Suprapubic skin (tissue), 4 donors: ENCODE results near the gene TMEM72. TPM values are rescaled to one million over a fixed set of nuclear protein-coding genes. Genes with fewer than 3 reads are reported as not detected.

Experiments
- DNase-seq, 2 donors: peaks; one replicate each; pipeline ENCODE4 v3.0.0-alpha.2; 2019; ENCODE audit warnings: low spot score in 2 of 2
- H3K27ac ChIP-seq: fragments of 200-600 bp; sonication (generic); one replicate; pipeline ENCODE4 v1.5.1; 2019
- H3K27me3 ChIP-seq: fragments of 200-600 bp; sonication (generic); one replicate; pipeline ENCODE4 v1.5.1; 2019
- H3K36me3 ChIP-seq: fragments of 200-600 bp; sonication (generic); one replicate; pipeline ENCODE4 v1.5.1; 2019
- H3K4me1 ChIP-seq: fragments of 200-600 bp; sonication (generic); one replicate; pipeline ENCODE4 v1.5.1; 2019
- H3K4me3 ChIP-seq: fragments of 200-600 bp; sonication (generic); one replicate; pipeline ENCODE4 v1.5.1; 2019; ENCODE audit warnings: mild to moderate bottlenecking
- H3K9me3 ChIP-seq: fragments of 200-600 bp; sonication (generic); one replicate; pipeline ENCODE4 v1.5.1; 2019
- CTCF ChIP-seq, 2 donors: fragments of 200-600 bp in 1 of 2; fragments of 450-650 bp in 1 of 2; sonication (generic) in 1 of 2; IDR thresholded peaks; one replicate each; pipeline ENCODE4 v1.5.1; 2016 to 2019; ENCODE audit warnings: antibody characterized with exemption in 2 of 2, mild to moderate bottlenecking in 1 of 2, moderate library complexity in 1 of 2
- EP300 ChIP-seq: sonication (generic); formaldehyde crosslinking; IDR thresholded peaks from one replicate; pipeline ENCODE4 v1.6.1; 2017; ENCODE audit warnings: antibody characterized with exemption
- POLR2A ChIP-seq, 2 donors: fragments of 450-650 bp; IDR thresholded peaks; one replicate each; pipeline ENCODE4 v1.6.1; 2017; ENCODE audit warnings: antibody characterized with exemption in 2 of 2, mild to moderate bottlenecking in 2 of 2, moderate library complexity in 2 of 2
- POLR2AphosphoS5 ChIP-seq, 3 donors: sonication (generic); formaldehyde crosslinking; IDR thresholded peaks; one replicate each; pipeline ENCODE4 v1.6.1; 2017; ENCODE audit warnings: antibody characterized with exemption in 3 of 3
- WGBS: methylation state at CpG from one replicate; pipeline ENCODE4 v1.1.5; 2018; 5-methylcytosine and 5-hydroxymethylcytosine counted together
- total RNA-seq, 4 donors: library from RNA; depleted of rRNA; stranded (reverse); fragments of >200 nt; gene quantifications; one replicate each; pipeline ENCODE4 v1.1.0, GENCODE V29; 2016

TMEM72 gene
- total RNA-seq, 4 donors from 2014 or later = not detected

- peaks cover 51% of the 10 kb centered on the region for H3K4me1 ChIP-seq
Measured at GRCh38 chr10:44974628-44975430, 63.7 kb downstream of the TMEM72 start.

GRCh38 chr10:44975431-44976331, 64.5 kb downstream of the TMEM72 start:
- WGBS = 52% methylated on average over 9 of the region's 10 CpGs
- H3K36me3 ChIP-seq = peaks cover 10% of the 10 kb centered on the region
- DNase-seq = peak; percentile 70 to 73
- H3K4me1 ChIP-seq = peaks cover 59% of the 10 kb centered on the region
- no peak for TF ChIP-seq POLR2A (IDR thresholded peaks at IDR 0.05)
- no peak for TF ChIP-seq POLR2AphosphoS5 (IDR thresholded peaks at IDR 0.05)
- TF ChIP-seq CTCF (IDR thresholded peaks at IDR 0.05) = no peak
- no peak for TF ChIP-seq EP300
- no peaks in the 10 kb centered on the region for H3K27me3 ChIP-seq
- H3K27ac ChIP-seq = no peak overlapping the region
- no peaks in the 10 kb centered on the region for H3K9me3 ChIP-seq
- H3K4me3 ChIP-seq = peak overlapping the region; percentile 44

More at GRCh38 chr10:44974628-44975430, 63.7 kb downstream of the TMEM72 start:
- Histone ChIP-seq H3K9me3 (no peaks in the 10 kb centered on the region), H3K27ac (peak overlapping the region; percentile 57), H3K27me3 (no peaks in the 10 kb centered on the region), H3K36me3 (peaks cover 12% of the 10 kb centered on the region), H3K4me3 (peak overlapping the region; percentile 42)
- TF ChIP-seq POLR2A (IDR thresholded peaks at IDR 0.05) (no peak), CTCF (IDR thresholded peaks at IDR 0.05) (peak; percentile 87 to 98)
- WGBS = 7% methylated on average over 22 of the region's 46 CpGs
- DNase-seq = peak; percentile 78 to 83

DNA sequence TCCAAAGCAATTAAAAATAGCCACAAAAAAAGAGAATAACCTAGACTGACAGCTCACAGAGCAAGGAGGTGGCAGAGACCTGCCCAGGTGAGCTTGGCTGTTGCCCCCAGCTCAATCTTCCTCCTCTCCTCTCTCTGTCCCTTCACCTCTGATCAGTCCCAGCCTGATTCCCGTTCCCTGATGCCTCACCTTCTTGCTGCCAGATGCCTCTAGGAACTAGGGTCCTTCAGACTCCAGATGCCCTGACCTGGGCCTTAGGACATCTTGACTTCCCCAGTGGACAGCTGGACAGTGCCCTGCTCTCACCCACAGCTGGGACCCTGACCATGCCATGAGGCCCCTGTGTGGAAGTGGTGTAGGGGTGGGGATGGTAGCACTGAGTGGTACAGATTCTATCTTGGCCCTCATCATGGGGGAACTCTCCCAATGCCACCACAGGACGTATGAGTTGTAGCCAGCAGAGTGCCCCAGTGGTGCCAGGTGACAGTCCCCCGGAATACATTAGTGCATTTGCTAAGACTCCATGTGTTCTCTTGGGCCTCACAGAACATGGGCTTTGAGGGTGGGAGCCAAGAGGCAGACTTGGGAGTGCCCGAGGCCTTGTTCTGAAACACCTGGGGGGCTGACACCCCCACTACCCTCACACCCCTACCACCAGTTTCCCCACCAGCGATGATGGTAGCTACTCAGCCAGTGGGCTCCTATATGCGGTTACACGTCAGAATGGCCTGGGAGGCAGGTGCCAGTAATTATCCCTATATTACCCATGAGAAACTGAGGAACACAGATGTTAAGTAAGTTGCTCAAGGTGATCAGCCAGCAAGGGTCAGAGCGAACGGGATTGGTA, 65.4 kb downstream of the TMEM72 start:
- peaks cover 2% of the 10 kb centered on the region for H3K36me3 ChIP-seq
- peak overlapping the region; percentile 44 for H3K4me3 ChIP-seq
- H3K4me1 ChIP-seq = peaks cover 68% of the 10 kb centered on the region
- DNase-seq = peak in 1 of 2 donors; percentile 72
- no peak for TF ChIP-seq POLR2AphosphoS5 (IDR thresholded peaks at IDR 0.05)
- TF ChIP-seq CTCF (IDR thresholded peaks at IDR 0.05) = no peak
- TF ChIP-seq EP300 = no peak
- no peak for TF ChIP-seq POLR2A (IDR thresholded peaks at IDR 0.05)
- no peaks in the 10 kb centered on the region for H3K27me3 ChIP-seq
- 89% methylated on average over 9 of the region's 9 CpGs for WGBS
- H3K9me3 ChIP-seq = no peaks in the 10 kb centered on the region
- H3K27ac ChIP-seq = peak overlapping the region; percentile 82

DNA sequence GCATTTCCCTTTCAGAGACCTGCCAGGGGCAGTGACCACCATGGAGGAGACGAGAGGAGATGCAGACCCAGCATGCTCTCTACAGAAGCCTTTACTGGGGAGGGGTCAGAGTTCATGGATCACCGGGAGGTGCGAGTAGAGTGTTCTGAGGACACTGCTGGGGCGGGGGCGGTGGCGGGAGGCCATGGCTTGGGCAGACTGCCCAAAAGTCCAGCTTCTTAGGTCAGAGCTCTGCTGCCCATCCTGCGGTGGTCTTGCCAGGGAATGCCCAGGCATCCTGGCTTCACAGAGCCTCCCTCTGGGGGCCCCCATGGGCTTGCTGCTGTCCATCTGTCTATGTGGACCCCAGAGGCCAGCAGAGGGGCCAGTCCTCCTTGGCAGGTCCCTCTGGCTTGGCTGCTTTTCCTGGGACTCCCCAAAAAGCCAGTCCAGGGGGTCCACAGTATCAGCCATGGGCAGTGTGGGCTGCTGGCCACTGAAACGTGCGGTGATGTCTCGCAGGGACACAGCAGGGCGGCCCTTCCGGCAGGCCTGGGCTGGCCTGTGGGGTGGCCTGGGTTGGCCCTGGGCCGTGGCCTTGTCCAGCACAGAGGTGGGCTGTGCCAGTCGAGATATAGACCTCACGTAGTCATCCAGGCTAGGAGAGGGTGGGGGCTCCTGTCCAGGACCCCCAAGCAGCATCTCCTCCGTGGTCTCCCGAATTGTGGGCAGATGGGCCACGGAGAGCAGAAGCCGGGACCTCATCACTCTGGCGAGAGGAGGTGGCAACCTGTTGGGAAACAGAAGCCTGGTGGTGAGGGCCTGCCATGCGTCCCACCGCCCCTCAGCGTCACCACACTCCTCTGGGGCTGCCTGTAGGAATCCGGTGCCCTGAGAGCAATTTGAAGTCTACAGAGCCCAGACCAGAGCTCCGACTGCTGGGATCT, 66.4 kb downstream of the TMEM72 start:
- Histone ChIP-seq H3K27ac (peak overlapping the region; percentile 82), H3K36me3 (no peaks in the 10 kb centered on the region), H3K4me3 (peak overlapping the region; percentile 44), H3K4me1 (peaks cover 73% of the 10 kb centered on the region), H3K27me3 (no peaks in the 10 kb centered on the region), H3K9me3 (no peaks in the 10 kb centered on the region)
- WGBS = 63% methylated on average over 9 of the region's 25 CpGs
- TF ChIP-seq POLR2AphosphoS5 (IDR thresholded peaks at IDR 0.05) (no peak), CTCF (IDR thresholded peaks at IDR 0.05) (no peak), EP300 (no peak), POLR2A (IDR thresholded peaks at IDR 0.05) (no peak)
- peak; percentile 64 to 83 for DNase-seq
